WI38 (cell line): ENCODE results near the gene CAMSAP1.

ENCODE experiments used
- H3K4me3 ChIP-seq: 2 replicates; pipeline ENCODE4 v1.5.1; 2011; ENCODE audit warnings: low read depth, mild to moderate bottlenecking, control low read depth, low read length
- TF ChIP-seq, protein P1 (sequence below): IDR thresholded peaks from 2 replicates; pipeline ENCODE4 v1.5.1; 2012; ENCODE audit warnings: low read depth, mild to moderate bottlenecking, control low read depth, low read length

The CAMSAP1 gene

DNA sequence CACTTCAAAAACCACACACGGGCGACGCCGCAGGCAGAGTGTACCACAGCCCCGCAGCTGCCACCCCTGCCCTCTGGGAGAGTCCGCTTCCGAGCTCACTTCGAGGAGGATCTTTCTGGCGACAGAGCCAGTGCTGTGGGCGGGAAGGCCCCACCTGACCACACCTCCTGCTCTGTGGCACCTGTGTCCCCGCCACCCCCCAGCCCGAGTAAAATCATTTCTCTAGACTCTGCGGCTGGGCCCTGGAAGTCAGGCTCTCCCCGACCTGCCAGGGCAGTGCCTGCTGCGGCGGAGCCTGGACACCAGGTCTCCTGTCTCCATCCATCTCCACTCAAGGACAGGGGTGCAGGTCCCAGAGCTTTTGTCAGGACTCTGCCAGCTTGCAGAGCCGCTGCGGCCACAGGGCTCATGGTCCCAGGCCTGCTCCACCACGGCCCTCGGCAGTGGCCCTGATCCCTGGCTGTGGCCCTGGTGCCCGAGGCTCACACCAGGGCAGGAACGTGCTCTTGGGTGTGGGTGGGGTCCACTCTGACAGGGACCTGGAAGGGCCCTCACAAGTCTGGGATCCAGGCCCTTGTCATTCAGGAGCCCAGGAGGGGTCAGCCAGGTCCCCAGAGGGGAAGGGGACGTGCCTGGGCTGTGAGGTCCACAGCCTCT, 20.9 kb upstream of the CAMSAP1 start:
- TF ChIP-seq, protein P1, sequence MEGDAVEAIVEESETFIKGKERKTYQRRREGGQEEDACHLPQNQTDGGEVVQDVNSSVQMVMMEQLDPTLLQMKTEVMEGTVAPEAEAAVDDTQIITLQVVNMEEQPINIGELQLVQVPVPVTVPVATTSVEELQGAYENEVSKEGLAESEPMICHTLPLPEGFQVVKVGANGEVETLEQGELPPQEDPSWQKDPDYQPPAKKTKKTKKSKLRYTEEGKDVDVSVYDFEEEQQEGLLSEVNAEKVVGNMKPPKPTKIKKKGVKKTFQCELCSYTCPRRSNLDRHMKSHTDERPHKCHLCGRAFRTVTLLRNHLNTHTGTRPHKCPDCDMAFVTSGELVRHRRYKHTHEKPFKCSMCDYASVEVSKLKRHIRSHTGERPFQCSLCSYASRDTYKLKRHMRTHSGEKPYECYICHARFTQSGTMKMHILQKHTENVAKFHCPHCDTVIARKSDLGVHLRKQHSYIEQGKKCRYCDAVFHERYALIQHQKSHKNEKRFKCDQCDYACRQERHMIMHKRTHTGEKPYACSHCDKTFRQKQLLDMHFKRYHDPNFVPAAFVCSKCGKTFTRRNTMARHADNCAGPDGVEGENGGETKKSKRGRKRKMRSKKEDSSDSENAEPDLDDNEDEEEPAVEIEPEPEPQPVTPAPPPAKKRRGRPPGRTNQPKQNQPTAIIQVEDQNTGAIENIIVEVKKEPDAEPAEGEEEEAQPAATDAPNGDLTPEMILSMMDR: no peak
- H3K4me3 ChIP-seq: no peak overlapping the region

DNA sequence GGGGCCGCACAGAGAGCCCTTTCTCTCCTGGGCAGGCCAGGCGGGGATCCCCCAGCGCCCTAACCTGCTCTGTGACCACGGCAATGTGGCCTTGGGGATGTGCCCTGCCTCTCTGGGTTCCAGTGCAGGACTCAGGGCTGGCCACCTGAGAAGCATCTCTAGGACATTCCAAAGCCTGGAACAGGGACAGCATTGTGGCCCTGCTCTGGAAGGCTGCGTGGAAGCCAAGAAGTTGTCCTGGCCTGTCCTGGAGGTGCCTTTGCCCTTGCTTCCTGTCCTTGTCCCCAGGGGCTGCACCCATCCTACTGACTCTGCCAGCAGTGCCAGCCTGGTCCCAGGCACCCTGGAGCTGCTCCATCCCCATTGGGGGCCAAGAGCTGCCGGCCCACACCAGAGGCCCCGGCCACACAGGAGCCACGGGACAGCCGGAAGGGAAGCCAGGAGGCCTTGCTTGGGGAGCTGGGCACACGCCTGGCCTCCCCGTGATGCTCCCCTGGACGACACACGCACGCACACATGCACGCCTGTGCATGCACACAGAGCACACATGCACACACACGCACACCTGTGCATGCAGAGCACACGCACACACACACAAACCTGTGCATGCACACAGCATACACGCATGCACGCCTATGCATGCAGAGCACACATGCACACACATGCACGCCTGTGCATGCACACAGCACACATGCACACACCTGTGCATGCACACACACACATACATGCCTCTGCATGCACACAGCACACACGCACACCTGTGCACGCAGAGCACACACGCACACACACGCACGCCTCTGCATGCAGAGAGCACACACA, 20.1 kb upstream of the CAMSAP1 start:
- TF ChIP-seq, protein P1: no peak
- H3K4me3 ChIP-seq: no peak overlapping the region

- no peak overlapping the region for H3K4me3 ChIP-seq
Measured at GRCh38 chr9:135926402-135927194, 19.3 kb upstream of the CAMSAP1 start.

DNA sequence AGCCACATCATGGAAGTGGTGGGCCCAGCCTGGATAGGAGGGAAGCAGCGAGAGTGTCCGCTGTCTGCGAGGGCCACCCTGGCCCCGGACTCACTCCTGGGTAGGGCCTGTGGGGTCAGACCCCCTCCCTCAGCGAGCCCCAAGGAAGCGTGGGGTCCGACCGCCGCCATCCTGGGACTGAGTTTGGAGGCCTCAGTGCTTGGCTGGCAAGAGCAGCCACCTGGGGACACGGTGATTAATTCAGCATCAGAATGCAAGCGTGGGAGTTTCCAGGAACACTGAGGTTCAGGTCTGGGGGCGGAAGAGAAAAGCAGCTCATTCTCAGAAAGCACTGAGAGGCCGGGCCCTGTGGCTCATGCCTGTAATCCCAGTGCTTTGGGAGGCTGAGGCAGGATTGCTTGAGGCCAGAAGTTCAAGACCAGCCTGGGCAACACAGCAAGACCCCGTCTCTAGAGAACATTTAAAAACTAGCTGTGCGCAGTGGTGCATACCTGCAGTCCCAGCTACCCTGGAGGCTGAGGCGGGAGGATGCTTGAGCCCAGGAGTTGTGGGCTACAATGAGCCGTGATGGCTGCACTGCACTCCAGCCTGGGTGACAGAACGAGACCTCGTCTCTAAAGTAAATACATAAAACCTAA, 18.3 kb upstream of the CAMSAP1 start:
- TF ChIP-seq, protein P1: no peak
- no peak overlapping the region for H3K4me3 ChIP-seq

More at GRCh38 chr9:135926402-135927194, 19.3 kb upstream of the CAMSAP1 start:
- TF ChIP-seq, protein P1: no peak

DNA sequence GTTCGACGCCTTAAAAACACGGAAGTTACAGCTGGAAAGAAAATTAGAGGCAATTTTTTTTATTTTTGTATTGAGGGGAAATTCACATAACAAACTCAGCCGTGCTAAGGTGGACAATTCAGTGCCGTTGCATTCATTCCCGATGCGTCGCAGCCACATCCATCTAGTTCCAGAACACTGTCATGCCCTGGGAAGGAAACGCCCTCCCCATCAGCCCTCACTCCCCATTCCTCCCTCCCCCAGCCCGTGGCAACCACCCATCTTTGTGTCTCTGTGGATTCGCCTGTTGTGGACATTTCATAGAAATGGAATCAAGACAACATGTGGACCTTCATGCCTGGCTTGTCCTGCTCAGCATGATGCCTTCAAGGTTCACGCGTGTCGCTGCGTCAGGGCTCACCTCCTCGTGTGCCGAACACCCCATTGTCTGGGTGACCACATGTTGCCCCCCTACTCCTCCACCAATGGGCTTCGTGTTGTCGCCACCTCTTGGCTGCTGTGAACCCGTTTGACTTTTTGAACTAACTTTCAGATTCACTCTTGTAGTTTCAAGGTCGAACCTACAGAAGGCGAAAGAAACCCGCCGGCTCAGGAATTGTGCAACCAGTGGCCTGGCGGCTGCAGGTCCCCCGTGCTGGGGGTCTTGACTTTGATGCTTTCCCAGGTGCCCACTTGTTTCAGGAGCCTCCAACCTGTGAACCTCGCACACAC, 17.4 kb upstream of the CAMSAP1 start:
- TF ChIP-seq, protein P1: no peak
- H3K4me3 ChIP-seq: no peak overlapping the region

DNA sequence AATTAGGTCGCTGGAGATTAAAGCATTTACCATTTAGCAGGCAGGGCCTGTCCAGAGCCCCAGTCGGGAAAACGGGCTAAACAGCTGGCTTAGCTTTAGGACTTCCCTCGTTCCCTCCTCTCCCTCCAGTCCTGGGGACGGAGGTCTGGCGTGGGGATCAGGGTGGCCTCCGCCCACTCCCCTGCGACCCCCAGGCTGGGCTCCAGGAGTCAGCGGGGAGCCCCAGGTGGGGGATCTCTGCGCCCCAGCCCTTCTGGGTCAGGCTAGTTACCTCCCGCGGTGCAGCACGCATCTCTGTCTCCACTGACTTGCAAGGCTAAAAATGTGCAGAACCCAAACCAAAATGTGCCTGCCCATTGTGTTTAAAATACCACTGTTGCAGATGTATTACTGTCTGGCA, 16.2 kb upstream of the CAMSAP1 start:
- no peak overlapping the region for H3K4me3 ChIP-seq
- TF ChIP-seq, protein P1: no peak
